ENCODE measurements around the gene WEE1. TPM values are rescaled to one million over a fixed set of nuclear protein-coding genes. Genes with fewer than 3 reads are reported as not detected.

Gene WEE1
- total RNA-seq, 1 donor from 2014 or later: 66.6 TPM

DNA sequence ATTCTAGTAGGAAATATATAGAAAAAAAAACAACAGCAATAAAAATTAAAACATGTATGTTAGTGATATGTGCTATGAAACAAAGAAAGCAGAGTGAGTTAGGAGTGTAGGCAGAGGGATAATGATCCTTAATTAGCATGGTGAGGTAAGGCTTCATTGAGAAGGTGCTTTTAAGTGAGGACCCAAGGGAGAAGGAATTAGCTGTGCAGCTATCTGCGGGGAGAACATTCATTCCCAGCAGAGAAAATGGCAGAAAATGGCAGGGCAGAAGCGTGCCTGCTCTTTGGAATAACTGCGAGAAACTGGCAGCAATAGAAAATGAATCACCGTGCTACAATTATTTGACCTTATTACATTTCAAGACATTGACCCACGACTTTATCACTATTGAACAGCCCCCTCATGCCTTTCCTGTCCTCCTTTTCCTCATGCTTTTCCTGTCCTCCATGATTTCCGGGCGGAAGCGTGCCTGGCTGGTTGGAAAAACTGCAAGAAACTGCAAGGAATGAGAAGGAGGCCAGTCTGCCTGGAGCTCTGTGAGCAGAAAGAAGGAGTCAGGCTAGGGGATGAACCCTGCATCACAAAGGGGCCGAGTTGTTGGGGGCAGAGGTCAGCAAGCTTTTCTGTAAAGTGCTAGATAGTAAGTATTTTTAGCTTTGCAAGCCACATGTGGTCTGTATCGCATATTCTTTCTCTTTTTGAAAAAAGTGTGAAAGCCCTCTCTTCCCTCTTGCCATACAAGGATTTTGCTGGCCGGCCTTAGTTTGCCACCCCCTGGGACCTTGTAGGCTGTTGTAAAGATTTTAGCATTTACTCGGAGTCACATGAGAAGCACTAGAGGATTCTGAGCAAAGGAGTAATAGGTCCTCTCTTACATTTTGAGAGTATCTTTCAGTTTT is 53.3 kb downstream of the WEE1 start:
- H3K27ac Mint-ChIP-seq (ENCODE audit: unreplicated experiment): peak overlapping the region; percentile 92
- H3K27me3 Mint-ChIP-seq (ENCODE audit: low read depth): no peaks in the 10 kb centered on the region
- H3K4me1 Mint-ChIP-seq: peaks cover 35% of the 10 kb centered on the region

GRCh38 chr11:9629064-9629463 is 55.6 kb downstream of the WEE1 start:
- Mint-ChIP-seq H3K4me3 (no peak overlapping the region), H3K27ac (ENCODE audit: unreplicated experiment) (no peak overlapping the region), H3K4me1 (peaks cover 30% of the 10 kb centered on the region), H3K9me3 (peaks cover 7% of the 10 kb centered on the region), H3K36me3 (ENCODE audit: low read depth) (peaks cover 5% of the 10 kb centered on the region), H3K27me3 (ENCODE audit: low read depth) (no peaks in the 10 kb centered on the region)
- no peak for DNase-seq (ENCODE audit: low read depth, low spot score)
- TF ChIP-seq CTCF (conservative IDR thresholded peaks at IDR 0.05): no peak

More for the DNA sequence above, 53.3 kb downstream of the WEE1 start:
- no peak for TF ChIP-seq CTCF (conservative IDR thresholded peaks at IDR 0.05)
- Mint-ChIP-seq H3K4me3 (peak overlapping the region; percentile 22), H3K9me3 (no peaks in the 10 kb centered on the region), H3K36me3 (ENCODE audit: low read depth) (no peaks in the 10 kb centered on the region)
- DNase-seq (ENCODE audit: low read depth, low spot score): peak; percentile 24

DNA sequence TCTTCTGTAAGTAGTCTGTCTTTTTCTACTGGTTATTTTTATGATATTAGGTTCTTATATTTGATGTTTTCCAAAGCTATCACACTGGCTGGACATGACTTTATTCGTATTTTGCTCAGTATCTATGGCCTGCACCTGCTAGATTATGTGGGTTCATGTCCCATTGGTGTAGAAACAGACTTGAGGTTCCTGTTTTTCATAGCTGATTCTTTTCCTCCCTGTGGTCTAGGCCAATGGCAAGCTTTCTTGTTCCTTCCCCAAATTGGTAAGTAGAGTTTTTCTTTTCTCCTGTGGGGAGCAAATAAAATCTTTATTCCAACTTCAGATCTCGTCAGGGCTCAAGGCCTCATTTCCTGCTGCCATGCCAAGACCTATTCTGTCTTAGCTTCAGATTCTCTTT is 60.2 kb downstream of the WEE1 start:
- Mint-ChIP-seq H3K9me3 (peaks cover 7% of the 10 kb centered on the region), H3K36me3 (ENCODE audit: low read depth) (peaks cover 5% of the 10 kb centered on the region), H3K27ac (ENCODE audit: unreplicated experiment) (no peak overlapping the region), H3K4me3 (no peak overlapping the region), H3K27me3 (ENCODE audit: low read depth) (no peaks in the 10 kb centered on the region), H3K4me1 (no peaks in the 10 kb centered on the region)
- no peak for TF ChIP-seq CTCF (conservative IDR thresholded peaks at IDR 0.05)
- DNase-seq (ENCODE audit: low read depth, low spot score): no peak

- Mint-ChIP-seq H3K4me1 (no peaks in the 10 kb centered on the region), H3K4me3 (no peak overlapping the region), H3K27me3 (ENCODE audit: low read depth) (no peaks in the 10 kb centered on the region), H3K9me3 (peaks cover 7% of the 10 kb centered on the region), H3K36me3 (ENCODE audit: low read depth) (peaks cover 5% of the 10 kb centered on the region), H3K27ac (ENCODE audit: unreplicated experiment) (no peak overlapping the region)
- no peak for TF ChIP-seq CTCF (conservative IDR thresholded peaks at IDR 0.05)
- DNase-seq (ENCODE audit: low read depth, low spot score): no peak
Observed at GRCh38 chr11:9636691-9637090, 63.2 kb downstream of the WEE1 start.

GRCh38 chr11:9639099-9639498 is 65.6 kb downstream of the WEE1 start:
- H3K4me3 Mint-ChIP-seq: no peak overlapping the region
- no peaks in the 10 kb centered on the region for H3K4me1 Mint-ChIP-seq
- no peak for DNase-seq (ENCODE audit: low read depth, low spot score)
- H3K9me3 Mint-ChIP-seq: no peaks in the 10 kb centered on the region
- H3K36me3 Mint-ChIP-seq (ENCODE audit: low read depth): no peaks in the 10 kb centered on the region
- H3K27ac Mint-ChIP-seq (ENCODE audit: unreplicated experiment): no peak overlapping the region
- no peak for TF ChIP-seq CTCF (conservative IDR thresholded peaks at IDR 0.05)
- H3K27me3 Mint-ChIP-seq (ENCODE audit: low read depth): no peaks in the 10 kb centered on the region

Other genes starting within 250 kb of the WEE1 start
- 199 and 223 TPM in 2 replicates for gene IPO7, start 189.0 kb upstream of the WEE1 start, total RNA-seq
- 35.0 and 39.1 TPM in 2 replicates for gene ZNF143, start 112.7 kb upstream of the WEE1 start, total RNA-seq
- 18.1 and 19.4 TPM in 2 replicates for gene SWAP70, start 90.4 kb downstream of the WEE1 start, total RNA-seq

Data from neural crest cell (in vitro differentiated cells).